B cell (primary cell): ENCODE data around the gene CFAP119. TPM values are rescaled to one million over a fixed set of nuclear protein-coding genes. Genes with fewer than 3 reads are reported as not detected.

Experiments used
- ATAC-seq: fragments of 200-7000 bp; cut with Tn5 transposase; one replicate; pipeline ENCODE4 v1.10.0; 2021; ENCODE audit warnings: low read depth, mild to moderate bottlenecking, moderate number of reproducible peaks, moderate library complexity
- CTCF ChIA-PET: fragments of 350-600 bp; sonication (Branson Sonifier 250); formaldehyde crosslinking; loops from one replicate; lab custom pipeline; 2021; ENCODE audit warnings: antibody characterized with exemption, inconsistent platforms; lab: Charles Lee
- POLR2A ChIA-PET: fragments of 350-600 bp; sonication (Branson Sonifier 250); formaldehyde crosslinking; loops from one replicate; lab custom pipeline; 2021; ENCODE audit warnings: antibody characterized with exemption; lab: Charles Lee
- DNase-seq: peaks from one replicate; pipeline ENCODE4 v3.0.0; 2013
- H2AFZ ChIP-seq: 2 replicates; pipeline ENCODE4 v1.6.1; 2012; ENCODE audit warnings: mild to moderate bottlenecking, low read depth, low read length; ENCODE audit not compliant: insufficient read depth, poor library complexity, severe bottlenecking
- H3K27ac ChIP-seq, 2 donors: 1 replicate in 1 of 2; 2 replicates in 1 of 2; pipeline ENCODE4 v1.5.1; 2012 to 2013; ENCODE audit warnings: low read length in 2 of 2, mild to moderate bottlenecking in 2 of 2, moderate library complexity in 1 of 2
- H3K27me3 ChIP-seq, 4 experiments: fragments of 200-600 bp in 1 of 4; sonication (generic) in 1 of 4; replicated peaks in 1 of 4; 1 replicate in 2 of 4; 2 replicates in 2 of 4; pipeline versions ENCODE4 v1.6.1 to v1.7.0; 2013 to 2016; ENCODE audit warnings: low read length in 3 of 4, mild to moderate bottlenecking in 2 of 4, mixed read lengths in 1 of 4, moderate library complexity in 1 of 4; ENCODE audit not compliant: insufficient read depth in 4 of 4, control insufficient read depth in 3 of 4; ENCODE audit errors: control extremely low read depth in 1 of 4
- H3K36me3 ChIP-seq, 2 experiments: replicated peaks in 1 of 2; 1 replicate in 1 of 2; 2 replicates in 1 of 2; pipeline versions ENCODE4 v1.6.1 to v1.7.1; 2013; ENCODE audit warnings: low read length in 1 of 2; ENCODE audit not compliant: insufficient read depth in 2 of 2, control insufficient read depth in 1 of 2; ENCODE audit errors: control extremely low read depth in 1 of 2, extremely low read depth in 1 of 2
- H3K4me1 ChIP-seq, 2 donors: fragments of 200-600 bp in 1 of 2; sonication (generic) in 1 of 2; 1 replicate in 1 of 2; 2 replicates in 1 of 2; pipeline versions ENCODE4 v1.5.1 to v1.6.1; 2013 to 2017; ENCODE audit warnings: low read length in 2 of 2; ENCODE audit not compliant: control insufficient read depth in 2 of 2, insufficient read depth in 2 of 2
- H3K4me2 ChIP-seq: replicated peaks from 2 replicates; pipeline ENCODE3; 2012; ENCODE audit warnings: mild to moderate bottlenecking, low read depth, low read length; ENCODE audit not compliant: poor library complexity, severe bottlenecking
- H3K4me3 ChIP-seq, 5 experiments: fragments of 200-600 bp in 1 of 5; sonication (generic) in 1 of 5; 1 replicate in 3 of 5; 2 replicates in 2 of 5; pipeline versions ENCODE4 v1.5.1 to v1.7.0; 2011 to 2016; ENCODE audit warnings: low read length in 4 of 5, mild to moderate bottlenecking in 4 of 5, low read depth in 2 of 5, control low read depth in 1 of 5, moderate library complexity in 1 of 5; ENCODE audit not compliant: insufficient read depth in 1 of 5; ENCODE audit errors: control extremely low read depth in 1 of 5, extremely low read depth in 1 of 5
- H3K79me2 ChIP-seq: fragments of 200-600 bp; sonication (generic); one replicate; pipeline ENCODE4 v1.6.0; 2016; ENCODE audit warnings: low read length; ENCODE audit not compliant: control insufficient read depth, insufficient read depth
- H3K9ac ChIP-seq: fragments of 200-600 bp; sonication (generic); 2 replicates; pipeline ENCODE4 v1.6.1; 2017; ENCODE audit warnings: mild to moderate bottlenecking, low read length, moderate library complexity
- H3K9me3 ChIP-seq, 3 donors: one replicate each; pipeline versions ENCODE4 v1.6.1 to v1.7.1; 2013; ENCODE audit warnings: low read length in 2 of 3; ENCODE audit not compliant: control insufficient read depth in 2 of 3, insufficient read depth in 1 of 3; ENCODE audit errors: control extremely low read depth in 1 of 3
- H4K20me1 ChIP-seq: 2 replicates; pipeline ENCODE4 v1.6.0; 2012; ENCODE audit warnings: mild to moderate bottlenecking, low read length; ENCODE audit not compliant: insufficient read depth, control insufficient read depth, poor library complexity, severe bottlenecking
- H3K27ac Mint-ChIP-seq: one replicate; pipeline ENCODE4 v1.8.0; 2021; ENCODE audit warnings: mixed read lengths
- H3K27me3 Mint-ChIP-seq: one replicate; pipeline ENCODE4 v1.8.0; 2021; ENCODE audit warnings: mixed read lengths
- H3K4me1 Mint-ChIP-seq: one replicate; pipeline ENCODE4 v1.8.0; 2021; ENCODE audit warnings: mixed read lengths
- H3K4me3 Mint-ChIP-seq: one replicate; pipeline ENCODE4 v1.8.0; 2021; ENCODE audit warnings: mixed read lengths
- H3K9me3 Mint-ChIP-seq: one replicate; pipeline ENCODE4 v1.8.0; 2022; ENCODE audit warnings: mixed read lengths; ENCODE audit not compliant: insufficient read depth
- EZH2 ChIP-seq: IDR thresholded peaks from 2 replicates; pipeline ENCODE4 v1.6.1; 2012; ENCODE audit warnings: borderline replicate concordance, low read depth, mild to moderate bottlenecking, moderate library complexity, low read length; ENCODE audit not compliant: insufficient read depth, poor library complexity, severe bottlenecking
- WGBS: methylation state at CpG from one replicate; pipeline ENCODE4 v1.1.5; 2013; ENCODE audit warnings: missing lambda C conversion rate; ENCODE audit not compliant: insufficient coverage; 5-methylcytosine and 5-hydroxymethylcytosine counted together
- intact Hi-C: fragments of 100-400 bp; cut with micrococcal nuclease; formaldehyde crosslinking; loops from one replicate; pipeline ENCODE4 v1.10.0; 2022
- polyA plus RNA-seq: library from polyadenylated mRNA; depleted of rRNA; stranded (reverse); fragments of >200 nt; gene quantifications from 2 replicates; pipeline ENCODE4 v1.2.3, GENCODE V29; 2012
- total RNA-seq, 2 donors: library from RNA; stranded (reverse); fragments of 120-200 nt in 1 of 2; gene quantifications; 1 replicate in 1 of 2; 2 replicates in 1 of 2; pipeline versions ENCODE4 v1.2.3 to v1.2.4, GENCODE V29; 2013 to 2022
- TF ChIP-seq, protein P1 (sequence below): fragments of 200-600 bp; IDR thresholded peaks from one replicate; pipeline ENCODE4 v1.8.0; 2022; ENCODE audit warnings: antibody characterized with exemption, mild to moderate bottlenecking

Gene CFAP119
- total and polyA plus RNA-seq, 2 donors (not counting 1 experiment from before 2014, with no cell fraction given): 8.5 to 11.7 TPM

DNA sequence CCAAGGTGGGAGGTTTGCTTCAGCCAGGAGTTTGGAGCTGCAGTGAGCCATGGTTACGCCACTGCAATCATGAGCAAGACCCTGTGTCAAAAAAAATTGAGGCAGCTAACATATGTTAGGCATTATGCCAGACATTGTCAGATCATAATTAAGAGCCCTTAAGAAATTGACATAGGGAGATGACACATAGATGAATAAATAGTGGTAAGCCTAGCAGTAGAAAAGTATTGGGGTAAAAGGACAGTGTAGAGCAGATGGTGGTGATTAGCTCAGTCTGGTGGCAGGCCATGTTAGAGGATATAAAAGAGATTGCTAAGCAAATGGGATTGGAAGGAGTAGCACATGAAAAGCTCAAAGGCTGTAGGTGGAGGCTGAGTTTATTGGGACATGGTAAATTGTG is 40.3 kb downstream of the CFAP119 start:
- ATAC-seq (no peak), DNase-seq (no peak)
- Histone ChIP-seq H3K4me1 (peaks cover 6 to 9% of the 10 kb centered on the region in 2 donors), H2AFZ (no peak overlapping the region), H3K27ac (no peak overlapping the region), H3K4me3 (no peak overlapping the region), H3K9me3 (no peaks in the 10 kb centered on the region), H3K79me2 (peaks cover 28% of the 10 kb centered on the region), H4K20me1 (peaks cover 45% of the 10 kb centered on the region), H3K9ac (no peak overlapping the region), H3K36me3 (peaks cover 3 to 80% of the 10 kb centered on the region in 2 experiments), H3K4me2 (no peak overlapping the region), H3K27me3 (no peaks in the 10 kb centered on the region)
- Mint-ChIP-seq H3K9me3 (no peaks in the 10 kb centered on the region), H3K27ac (no peak overlapping the region), H3K27me3 (no peaks in the 10 kb centered on the region), H3K4me3 (no peak overlapping the region), H3K4me1 (peaks cover 14% of the 10 kb centered on the region)
- intact Hi-C loops: no loop called here
- TF ChIP-seq, protein P1, sequence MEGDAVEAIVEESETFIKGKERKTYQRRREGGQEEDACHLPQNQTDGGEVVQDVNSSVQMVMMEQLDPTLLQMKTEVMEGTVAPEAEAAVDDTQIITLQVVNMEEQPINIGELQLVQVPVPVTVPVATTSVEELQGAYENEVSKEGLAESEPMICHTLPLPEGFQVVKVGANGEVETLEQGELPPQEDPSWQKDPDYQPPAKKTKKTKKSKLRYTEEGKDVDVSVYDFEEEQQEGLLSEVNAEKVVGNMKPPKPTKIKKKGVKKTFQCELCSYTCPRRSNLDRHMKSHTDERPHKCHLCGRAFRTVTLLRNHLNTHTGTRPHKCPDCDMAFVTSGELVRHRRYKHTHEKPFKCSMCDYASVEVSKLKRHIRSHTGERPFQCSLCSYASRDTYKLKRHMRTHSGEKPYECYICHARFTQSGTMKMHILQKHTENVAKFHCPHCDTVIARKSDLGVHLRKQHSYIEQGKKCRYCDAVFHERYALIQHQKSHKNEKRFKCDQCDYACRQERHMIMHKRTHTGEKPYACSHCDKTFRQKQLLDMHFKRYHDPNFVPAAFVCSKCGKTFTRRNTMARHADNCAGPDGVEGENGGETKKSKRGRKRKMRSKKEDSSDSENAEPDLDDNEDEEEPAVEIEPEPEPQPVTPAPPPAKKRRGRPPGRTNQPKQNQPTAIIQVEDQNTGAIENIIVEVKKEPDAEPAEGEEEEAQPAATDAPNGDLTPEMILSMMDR: no peak
- no peak for TF ChIP-seq EZH2
- ChIA-PET POLR2A (no interaction called here), CTCF (interaction anchor here (0.7 to 1.3 kb wide), 2 partner anchors 26 to 28 kb away, joined by 3 read pairs; partner anchors contain the start of gene PHKG2)
- 93% methylated on average over 1 of the region's 1 CpG for WGBS

DNA sequence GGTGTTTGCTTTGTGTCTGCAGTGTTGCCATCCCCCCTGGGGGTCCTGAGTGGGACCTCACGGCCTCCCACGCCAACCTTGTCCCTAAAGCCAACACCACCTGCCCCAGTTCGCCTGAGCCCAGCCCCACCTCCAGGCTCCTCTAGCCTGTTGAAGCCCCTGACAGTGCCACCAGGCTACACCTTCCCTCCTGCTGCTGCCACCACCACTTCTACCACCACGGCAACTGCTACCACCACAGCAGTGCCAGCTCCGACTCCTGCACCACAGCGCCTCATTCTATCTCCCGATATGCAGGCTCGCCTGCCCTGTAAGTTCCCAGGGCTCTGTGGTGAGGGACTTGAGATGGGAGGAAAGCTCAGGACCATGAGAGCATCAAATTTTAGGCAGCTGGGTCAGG is 40.7 kb downstream of the CFAP119 start:
- 99% methylated on average over 8 of the region's 8 CpGs for WGBS
- Histone ChIP-seq H3K9me3 (no peaks in the 10 kb centered on the region), H4K20me1 (peaks cover 46% of the 10 kb centered on the region), H3K4me3 (no peak overlapping the region), H3K36me3 (peaks cover 3 to 84% of the 10 kb centered on the region in 2 experiments), H3K9ac (no peak overlapping the region), H3K4me1 (peaks cover 6 to 9% of the 10 kb centered on the region in 2 donors), H3K79me2 (peaks cover 28% of the 10 kb centered on the region), H3K27me3 (no peaks in the 10 kb centered on the region), H2AFZ (no peak overlapping the region), H3K27ac (no peak overlapping the region), H3K4me2 (no peak overlapping the region)
- TF ChIP-seq, protein P1: no peak
- no peak for TF ChIP-seq EZH2
- Mint-ChIP-seq H3K27me3 (no peaks in the 10 kb centered on the region), H3K4me1 (peaks cover 18% of the 10 kb centered on the region), H3K27ac (no peak overlapping the region), H3K9me3 (no peaks in the 10 kb centered on the region), H3K4me3 (no peak overlapping the region)
- ChIA-PET POLR2A (no interaction called here), CTCF (interaction anchor here (0.7 to 1.3 kb wide), 2 partner anchors 27 kb away, joined by 3 read pairs; partner anchors contain the start of gene PHKG2)
- no peak for ATAC-seq
- no peak for DNase-seq
- intact Hi-C loops: no loop called here
